GM12878 (cell line): Measurements from ENCODE around the gene ZDHHC7. TPM values are rescaled to one million over a fixed set of nuclear protein-coding genes. Genes with fewer than 3 reads are reported as not detected.

Experiments
- CEBPB ChIP-seq, 2 experiments: fragments of 150-350 bp in 1 of 2; IDR thresholded peaks; 2 replicates each; pipeline ENCODE4 v1.6.1; 2012 to 2014; ENCODE audit warnings: low read depth in 2 of 2, low read length in 2 of 2, borderline replicate concordance in 1 of 2, inconsistent platforms in 1 of 2
- CHD1 ChIP-seq: IDR thresholded peaks from 2 replicates; pipeline ENCODE4 v1.6.1; 2012; ENCODE audit warnings: low read depth, low read length, improper control_type of control experiment
- CHD4 ChIP-seq: fragments of 200-600 bp; sonication (generic); IDR thresholded peaks from 2 replicates; pipeline ENCODE4 v1.6.1; 2016; ENCODE audit warnings: mild to moderate bottlenecking
- CREM ChIP-seq: IDR thresholded peaks from 2 replicates; pipeline ENCODE4 v1.6.1; 2014; ENCODE audit warnings: antibody characterized with exemption, low read depth
- FOXM1 ChIP-seq: IDR thresholded peaks from 2 replicates; pipeline ENCODE4 v1.6.1; 2012; ENCODE audit warnings: low read depth, mild to moderate bottlenecking, inconsistent platforms, low read length, moderate library complexity
- GABPA ChIP-seq: IDR thresholded peaks from 2 replicates; pipeline ENCODE4 v1.6.1; 2014; ENCODE audit warnings: antibody characterized with exemption, low read depth, mild to moderate bottlenecking, inconsistent platforms
- HCFC1 ChIP-seq: fragments of 150-350 bp; IDR thresholded peaks from 2 replicates; pipeline ENCODE4 v1.6.1; 2014; ENCODE audit warnings: low read length
- HDAC2 ChIP-seq: fragments of 200-600 bp; sonication (generic); IDR thresholded peaks from 2 replicates; pipeline ENCODE4 v1.6.1; 2017
- HDGF ChIP-seq: fragments of 450-650 bp; IDR thresholded peaks from 2 replicates; pipeline ENCODE4 v1.6.1; 2016; ENCODE audit warnings: antibody characterized with exemption
- IRF3 ChIP-seq: fragments of 450-650 bp; IDR thresholded peaks from 2 replicates; pipeline ENCODE4 v1.6.1; 2014; ENCODE audit warnings: mild to moderate bottlenecking
- NFIC ChIP-seq: IDR thresholded peaks from 2 replicates; pipeline ENCODE4 v1.6.1; 2012; ENCODE audit warnings: low read depth, mild to moderate bottlenecking, inconsistent platforms, low read length, moderate library complexity
- NKRF ChIP-seq: fragments of 450-650 bp; conservative IDR thresholded peaks from 2 replicates; pipeline ENCODE4 v1.6.1; 2017; ENCODE audit warnings: mild to moderate bottlenecking, moderate library complexity
- NR2C2 ChIP-seq: IDR thresholded peaks from 2 replicates; pipeline ENCODE4 v1.6.1; 2011; ENCODE audit warnings: borderline replicate concordance, low read depth; ENCODE audit not compliant: control insufficient read depth, insufficient read length
- NR2F1 ChIP-seq: fragments of 450-650 bp; conservative IDR thresholded peaks from 2 replicates; pipeline ENCODE4 v1.6.1; 2017; ENCODE audit warnings: mild to moderate bottlenecking
- PBX3 ChIP-seq: IDR thresholded peaks from 2 replicates; pipeline ENCODE4 v1.6.1; 2011; ENCODE audit warnings: mild to moderate bottlenecking, low read depth, low read length, moderate library complexity; ENCODE audit not compliant: insufficient replicate concordance
- PKNOX1 ChIP-seq: fragments of 450-650 bp; IDR thresholded peaks from 2 replicates; pipeline ENCODE4 v1.6.1; 2016; ENCODE audit warnings: mild to moderate bottlenecking
- POLR2AphosphoS2 ChIP-seq: IDR thresholded peaks from 2 replicates; pipeline ENCODE4 v1.6.1; 2011; ENCODE audit warnings: low read depth, mild to moderate bottlenecking, low read length, improper control_type of control experiment, moderate library complexity
- RELA ChIP-seq: fragments of 450-650 bp; IDR thresholded peaks from 2 replicates; pipeline ENCODE4 v1.8.0; 2014; ENCODE audit warnings: borderline replicate concordance; ENCODE audit not compliant: partially characterized antibody
- SMARCA5 ChIP-seq: fragments of 450-650 bp; IDR thresholded peaks from 2 replicates; pipeline ENCODE4 v1.6.1; 2017; ENCODE audit warnings: mild to moderate bottlenecking
- SREBF2 ChIP-seq: IDR thresholded peaks from 2 replicates; pipeline ENCODE4 v1.6.1; 2012; ENCODE audit warnings: mild to moderate bottlenecking, low read length
- ZNF207 ChIP-seq: fragments of 450-650 bp; IDR thresholded peaks from 2 replicates; pipeline ENCODE4 v1.6.1; 2014; ENCODE audit warnings: antibody characterized with exemption, mild to moderate bottlenecking, borderline replicate concordance
- ZNF24 ChIP-seq: fragments of 450-650 bp; IDR thresholded peaks from 2 replicates; pipeline ENCODE4 v1.6.1; 2017; ENCODE audit warnings: antibody characterized with exemption, mild to moderate bottlenecking
- ZNF687 ChIP-seq: fragments of 450-650 bp; IDR thresholded peaks from 2 replicates; pipeline ENCODE4 v1.6.1; 2017; ENCODE audit warnings: mild to moderate bottlenecking, moderate library complexity
- polyA plus RNA-seq, 11 experiments: library from polyadenylated mRNA; depleted of rRNA in 4 of 11; unstranded in 6 of 11; stranded (reverse) in 5 of 11; fragments of >200 nt; fragmentation: Nextera tagmentation in 4 of 11; fragmentation: Illumina TruSeq in 1 of 11; extraction: Ambion mirVana in 4 of 11; extraction: Trizol in 1 of 11; gene quantifications; 1 replicate in 1 of 11; 2 replicates in 10 of 11; pipeline versions ENCODE4 v1.2.1 to v1.2.3, GENCODE V29; 2011 to 2016; ENCODE audit warnings: inconsistent platforms in 2 of 11, missing spikeins in 2 of 11, low read depth in 1 of 11
- total RNA-seq, 4 experiments: library from RNA; depleted of rRNA in 3 of 4; stranded (reverse); fragments of >200 nt in 3 of 4; fragmentation: Illumina TruSeq in 1 of 4; extraction: Trizol in 1 of 4; gene quantifications; 2 replicates each; pipeline versions ENCODE4 v1.2.1 to v1.2.3, GENCODE V29; 2013 to 2021

ZDHHC7 gene
- total and polyA plus RNA-seq, 10 of the 15 experiments (the other 5 are each of a cell fraction or from before 2014, with no cell fraction given): 0.87 to 26.0 (median 20.0) TPM

GRCh38 chr16:84948851-84949610 lies 62.3 kb downstream of the ZDHHC7 start (continued):
- no peak for TF ChIP-seq HDGF
- no peak for TF ChIP-seq HDAC2
- no peak for TF ChIP-seq PBX3
- TF ChIP-seq CHD4: no peak
- TF ChIP-seq SREBF2: no peak
- TF ChIP-seq CREM: no peak
- TF ChIP-seq CHD1: no peak
- TF ChIP-seq NFIC: no peak
- TF ChIP-seq GABPA: no peak
- no peak for TF ChIP-seq ZNF207
- no peak for TF ChIP-seq HCFC1
- no peak for TF ChIP-seq IRF3
- TF ChIP-seq NKRF: no peak
- no peak for TF ChIP-seq POLR2AphosphoS2
- no peak for TF ChIP-seq NR2F1
- no peak for TF ChIP-seq ZNF24
- 0 out of 2 replicates have a peak, but pooled peaks have one; percentile 27 for TF ChIP-seq SMARCA5
- TF ChIP-seq ZNF687: no peak
- no peak for TF ChIP-seq PKNOX1
- TF ChIP-seq FOXM1: no peak
- no peak for TF ChIP-seq NR2C2
- TF ChIP-seq RELA: no peak
- TF ChIP-seq CEBPB (IDR thresholded peaks at IDR 0.05; ENCODE audit: borderline replicate concordance in 1 of 2, low read depth in 2 of 2, low read length in 2 of 2): no peak
